AG04449 (cell line): ENCODE data around the gene GPRASP2.

Source experiments
- CTCF ChIA-PET: fragments of 350-600 bp; formaldehyde crosslinking; extraction: SDS; loops from one replicate; lab custom pipeline; 2021; ENCODE audit warnings: antibody characterized with exemption; lab: Yijun Ruan, JAX
- POLR2A ChIA-PET: fragments of 400-600, 350-600 bp; formaldehyde crosslinking; extraction: SDS; loops from one replicate; lab custom pipeline; 2020; ENCODE audit warnings: antibody characterized with exemption, inconsistent platforms; lab: Yijun Ruan, JAX
- DNase-seq: peaks from one replicate; pipeline ENCODE4 v3.0.0-alpha.2; 2010; ENCODE audit warnings: low read depth, low spot score
- H3K4me3 ChIP-seq: 2 replicates; pipeline ENCODE4 v1.5.1; 2011; ENCODE audit warnings: low read depth, mild to moderate bottlenecking, control low read depth, low read length
- TF ChIP-seq, protein P1 (sequence below): IDR thresholded peaks from one replicate; pipeline ENCODE4 v1.5.1; 2011; ENCODE audit warnings: mild to moderate bottlenecking, moderate library complexity, low read length, control low read depth, inconsistent platforms; ENCODE audit not compliant: insufficient read depth; ENCODE audit errors: missing control alignments

Gene GPRASP2

DNA sequence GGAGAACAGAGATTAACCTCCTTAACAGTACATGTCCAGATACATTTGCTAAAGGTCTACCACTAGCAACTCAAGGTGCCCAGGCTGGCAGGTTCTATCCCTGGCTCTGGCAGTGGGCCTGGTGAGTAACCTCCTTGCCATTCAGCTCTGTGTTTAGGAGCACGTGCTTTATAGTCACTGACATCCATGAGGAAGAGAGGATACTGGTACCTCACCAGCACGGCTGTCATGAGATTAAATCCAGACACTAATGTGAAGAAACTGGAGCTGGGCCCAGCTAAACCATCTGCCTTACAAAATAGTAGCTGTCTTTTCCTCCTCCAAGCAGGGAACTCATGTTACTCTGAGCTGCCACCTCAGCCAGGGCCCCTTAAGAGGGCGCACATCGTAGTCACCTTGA, 53.6 kb downstream of the GPRASP2 start:
- no peak for DNase-seq
- CTCF ChIA-PET: no interaction called here
- POLR2A ChIA-PET: no interaction called here

GRCh38 chrX:102767287-102767686, 55.0 kb downstream of the GPRASP2 start:
- TF ChIP-seq, protein P1, sequence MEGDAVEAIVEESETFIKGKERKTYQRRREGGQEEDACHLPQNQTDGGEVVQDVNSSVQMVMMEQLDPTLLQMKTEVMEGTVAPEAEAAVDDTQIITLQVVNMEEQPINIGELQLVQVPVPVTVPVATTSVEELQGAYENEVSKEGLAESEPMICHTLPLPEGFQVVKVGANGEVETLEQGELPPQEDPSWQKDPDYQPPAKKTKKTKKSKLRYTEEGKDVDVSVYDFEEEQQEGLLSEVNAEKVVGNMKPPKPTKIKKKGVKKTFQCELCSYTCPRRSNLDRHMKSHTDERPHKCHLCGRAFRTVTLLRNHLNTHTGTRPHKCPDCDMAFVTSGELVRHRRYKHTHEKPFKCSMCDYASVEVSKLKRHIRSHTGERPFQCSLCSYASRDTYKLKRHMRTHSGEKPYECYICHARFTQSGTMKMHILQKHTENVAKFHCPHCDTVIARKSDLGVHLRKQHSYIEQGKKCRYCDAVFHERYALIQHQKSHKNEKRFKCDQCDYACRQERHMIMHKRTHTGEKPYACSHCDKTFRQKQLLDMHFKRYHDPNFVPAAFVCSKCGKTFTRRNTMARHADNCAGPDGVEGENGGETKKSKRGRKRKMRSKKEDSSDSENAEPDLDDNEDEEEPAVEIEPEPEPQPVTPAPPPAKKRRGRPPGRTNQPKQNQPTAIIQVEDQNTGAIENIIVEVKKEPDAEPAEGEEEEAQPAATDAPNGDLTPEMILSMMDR: no peak
- CTCF ChIA-PET: no interaction called here
- DNase-seq: no peak
- no peak overlapping the region for H3K4me3 ChIP-seq
- POLR2A ChIA-PET: no interaction called here

More for the DNA sequence above, 53.6 kb downstream of the GPRASP2 start:
- TF ChIP-seq, protein P1: no peak
- H3K4me3 ChIP-seq: no peak overlapping the region
